NB4 (cell line): ENCODE data around the gene GAS2.

Source experiments
- DNase-seq: peaks from one replicate; pipeline ENCODE4 v3.0.0; 2010; ENCODE audit warnings: low read depth
- H3K4me3 ChIP-seq: one replicate; pipeline ENCODE4 v1.5.1; 2011; ENCODE audit warnings: mild to moderate bottlenecking, low read depth, low read length, moderate library complexity
- MYC ChIP-seq: IDR thresholded peaks from 2 replicates; pipeline ENCODE4 v1.6.1; 2011; ENCODE audit warnings: low read depth, low read length
- POLR2A ChIP-seq: IDR thresholded peaks from 2 replicates; pipeline ENCODE4 v1.6.1; 2011; ENCODE audit warnings: mild to moderate bottlenecking; ENCODE audit not compliant: insufficient read length; ENCODE audit errors: extremely low read depth
- TF ChIP-seq, protein P1 (sequence below): IDR thresholded peaks from 2 replicates; pipeline ENCODE4 v1.6.1; 2011; ENCODE audit warnings: low read depth, low read length
- TF ChIP-seq, protein P2 (sequence below): IDR thresholded peaks from one replicate; pipeline ENCODE4 v1.5.1; 2012; ENCODE audit warnings: low read depth, low read length

Gene GAS2

DNA sequence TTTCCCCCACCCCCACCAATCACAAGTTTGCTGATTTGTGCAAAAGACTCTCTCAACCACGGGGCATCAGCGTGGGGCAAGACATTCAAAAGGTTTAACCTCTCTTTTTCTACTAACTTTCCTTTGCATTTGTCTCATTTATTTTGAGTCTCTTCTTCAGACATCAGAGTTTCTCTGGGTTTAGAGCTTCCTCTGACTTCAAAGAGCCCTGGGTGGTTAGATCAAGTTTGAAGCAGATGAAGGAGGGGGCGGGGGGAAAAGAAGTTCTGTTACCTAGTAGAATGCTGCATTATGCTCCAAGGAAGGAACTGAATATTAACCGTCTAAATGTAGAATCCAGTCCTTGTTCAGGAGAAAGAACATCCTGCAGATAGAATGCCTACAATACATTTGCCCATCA, 24.5 kb downstream of the GAS2 start:
- DNase-seq = no peak
- no peak overlapping the region for H3K4me3 ChIP-seq
- TF ChIP-seq POLR2A = no peak
- TF ChIP-seq MYC = no peak
- TF ChIP-seq, protein P1, sequence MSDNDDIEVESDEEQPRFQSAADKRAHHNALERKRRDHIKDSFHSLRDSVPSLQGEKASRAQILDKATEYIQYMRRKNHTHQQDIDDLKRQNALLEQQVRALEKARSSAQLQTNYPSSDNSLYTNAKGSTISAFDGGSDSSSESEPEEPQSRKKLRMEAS = no peak
- TF ChIP-seq, protein P2, sequence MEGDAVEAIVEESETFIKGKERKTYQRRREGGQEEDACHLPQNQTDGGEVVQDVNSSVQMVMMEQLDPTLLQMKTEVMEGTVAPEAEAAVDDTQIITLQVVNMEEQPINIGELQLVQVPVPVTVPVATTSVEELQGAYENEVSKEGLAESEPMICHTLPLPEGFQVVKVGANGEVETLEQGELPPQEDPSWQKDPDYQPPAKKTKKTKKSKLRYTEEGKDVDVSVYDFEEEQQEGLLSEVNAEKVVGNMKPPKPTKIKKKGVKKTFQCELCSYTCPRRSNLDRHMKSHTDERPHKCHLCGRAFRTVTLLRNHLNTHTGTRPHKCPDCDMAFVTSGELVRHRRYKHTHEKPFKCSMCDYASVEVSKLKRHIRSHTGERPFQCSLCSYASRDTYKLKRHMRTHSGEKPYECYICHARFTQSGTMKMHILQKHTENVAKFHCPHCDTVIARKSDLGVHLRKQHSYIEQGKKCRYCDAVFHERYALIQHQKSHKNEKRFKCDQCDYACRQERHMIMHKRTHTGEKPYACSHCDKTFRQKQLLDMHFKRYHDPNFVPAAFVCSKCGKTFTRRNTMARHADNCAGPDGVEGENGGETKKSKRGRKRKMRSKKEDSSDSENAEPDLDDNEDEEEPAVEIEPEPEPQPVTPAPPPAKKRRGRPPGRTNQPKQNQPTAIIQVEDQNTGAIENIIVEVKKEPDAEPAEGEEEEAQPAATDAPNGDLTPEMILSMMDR = no peak

DNA sequence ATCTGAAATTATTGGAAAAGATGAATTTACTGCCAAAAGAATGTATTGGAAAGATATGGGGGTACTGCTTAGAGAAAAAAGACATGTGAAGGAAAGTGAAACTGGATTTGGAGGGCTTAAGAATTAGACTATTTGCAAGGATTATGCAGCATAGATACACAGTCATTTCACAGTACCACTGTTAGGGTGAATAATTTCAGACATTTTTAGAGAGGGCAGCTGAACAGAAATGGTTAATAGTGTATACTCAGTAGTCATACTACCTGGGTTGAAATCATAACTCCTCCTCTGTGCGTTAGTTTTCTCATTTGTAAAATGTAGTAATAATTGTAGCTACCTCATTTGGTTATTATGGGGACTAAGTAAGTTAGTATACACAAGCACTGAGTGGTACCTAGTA, 33.0 kb downstream of the GAS2 start:
- H3K4me3 ChIP-seq = no peak overlapping the region
- no peak for DNase-seq
- TF ChIP-seq, protein P2 = no peak
- no peak for TF ChIP-seq MYC
- no peak for TF ChIP-seq POLR2A
- TF ChIP-seq, protein P1 = no peak

DNA sequence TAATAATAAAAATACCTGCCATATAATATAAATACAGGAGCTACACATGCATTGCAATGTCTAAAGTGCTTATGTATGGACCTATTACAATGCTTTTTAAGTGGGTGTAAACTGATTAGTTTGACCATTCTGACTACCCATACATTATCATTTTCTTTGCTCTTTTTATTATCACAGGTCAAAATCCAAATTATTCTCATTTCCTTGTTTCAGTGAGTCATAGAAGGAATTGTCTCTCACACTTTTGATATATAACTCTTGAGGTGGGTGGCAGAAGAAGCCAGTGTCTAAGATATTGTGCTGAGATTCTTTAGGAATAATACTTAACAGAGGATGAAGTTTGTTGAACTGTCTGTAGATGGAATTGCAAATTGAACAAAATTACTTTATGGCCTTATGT, 35.6 kb downstream of the GAS2 start:
- DNase-seq = no peak
- no peak overlapping the region for H3K4me3 ChIP-seq
- TF ChIP-seq, protein P1 = no peak
- TF ChIP-seq MYC (no peak), POLR2A (no peak)
- TF ChIP-seq, protein P2 = no peak

DNA sequence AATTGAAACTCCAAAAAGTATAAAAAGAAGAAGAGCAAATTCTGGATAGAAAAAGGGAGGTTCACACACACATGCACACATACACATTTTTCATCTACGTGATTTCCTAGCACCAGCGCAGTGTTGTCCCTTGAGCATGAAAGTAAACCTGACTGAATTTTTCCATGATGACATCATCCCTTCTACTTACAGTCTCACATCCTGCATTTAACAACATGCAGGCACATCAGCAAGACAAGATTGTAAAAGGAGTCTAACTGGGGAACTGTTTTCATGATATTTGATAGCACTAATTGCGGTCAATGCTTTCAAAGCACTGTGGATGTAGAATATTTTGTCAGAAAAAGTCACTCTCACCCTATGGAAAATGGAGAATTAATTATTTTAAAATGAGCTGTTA, 36.6 kb downstream of the GAS2 start:
- no peak overlapping the region for H3K4me3 ChIP-seq
- DNase-seq = no peak
- no peak for TF ChIP-seq POLR2A
- TF ChIP-seq, protein P1 = no peak
- TF ChIP-seq, protein P2 = no peak
- TF ChIP-seq MYC = no peak

DNA sequence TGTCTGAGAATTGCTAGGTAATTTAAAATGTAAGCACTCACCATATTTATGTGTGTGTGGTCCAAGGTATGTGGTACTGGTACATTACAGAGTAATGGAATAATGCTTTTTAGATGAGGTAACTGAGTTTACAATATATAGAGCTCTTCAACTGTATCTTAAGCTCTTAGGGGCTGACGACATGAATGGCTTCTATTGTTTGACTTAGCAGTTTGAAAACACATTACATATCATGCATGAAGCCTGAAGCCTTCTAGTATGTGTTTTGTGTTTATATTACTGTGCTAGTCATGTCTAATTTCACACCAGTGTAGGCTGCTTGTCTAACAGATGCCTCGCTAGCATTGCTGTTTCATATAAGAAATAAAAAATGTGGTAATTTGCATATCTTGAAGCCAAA, 37.2 kb downstream of the GAS2 start:
- TF ChIP-seq, protein P1 = no peak
- TF ChIP-seq MYC (no peak), POLR2A (no peak)
- TF ChIP-seq, protein P2 = no peak
- no peak for DNase-seq
- no peak overlapping the region for H3K4me3 ChIP-seq
